ENCODE results near the gene SLC25A39. TPM values are rescaled to one million over a fixed set of nuclear protein-coding genes. Genes with fewer than 3 reads are reported as not detected.

The SLC25A39 gene
- total and polyA plus RNA-seq, 2 donors (not counting 1 experiment from before 2014, with no cell fraction given) = 35.3 to 70.2 TPM

- H3K4me2 ChIP-seq (ENCODE audit: extremely low read depth, insufficient read depth, low read length) = no peak overlapping the region
- H3K4me1 ChIP-seq (ENCODE audit: control insufficient read depth, extremely low read depth, insufficient read depth, low read length) = no peaks in the 10 kb centered on the region
- no peak overlapping the region for H3K4me3 ChIP-seq (replicated peaks in 1 of 4; ENCODE audit: control extremely low read depth in 1 of 4, insufficient read depth in 1 of 4, low read depth in 3 of 4, low read length in 4 of 4)
- DNase-seq (ENCODE audit: low read depth in 2 of 2) = no peak
- H3K27me3 ChIP-seq (ENCODE audit: control insufficient read depth, insufficient read depth, low read length) = peaks cover 15% of the 10 kb centered on the region
- no peak overlapping the region for H3K27ac ChIP-seq (ENCODE audit: insufficient read depth, low read length)
- no peak overlapping the region for H3K9ac ChIP-seq (ENCODE audit: insufficient read depth, low read length)
- H3K36me3 ChIP-seq (ENCODE audit: control insufficient read depth, insufficient read depth, low read length) = peaks cover 7% of the 10 kb centered on the region
- H3K9me3 ChIP-seq (ENCODE audit: control insufficient read depth, insufficient read depth, low read depth, low read length) = no peaks in the 10 kb centered on the region
- no peak overlapping the region for H2AFZ ChIP-seq (ENCODE audit: low read length)
- H4K20me1 ChIP-seq (ENCODE audit: control insufficient read depth, extremely low read depth, insufficient read depth, low read length) = no peaks in the 10 kb centered on the region
- no peak for TF ChIP-seq EZH2 (IDR thresholded peaks at IDR 0.05; ENCODE audit: low read length, missing control alignments)
- TF ChIP-seq CTCF (conservative IDR thresholded peaks at IDR 0.05 in 1 of 2, IDR thresholded peaks at IDR 0.05 in 1 of 2; ENCODE audit: low read depth in 1 of 2, low read length in 2 of 2) = no peak
- H3K79me2 ChIP-seq (ENCODE audit: control insufficient read depth, insufficient read depth, low read length) = peaks cover 6% of the 10 kb centered on the region
Observed at GRCh38 chr17:44320066-44320465, 4.6 kb downstream of the SLC25A39 start.

GRCh38 chr17:44318077-44318892, 6.3 kb downstream of the SLC25A39 start:
- H3K9ac ChIP-seq (ENCODE audit: insufficient read depth, low read length) = no peak overlapping the region
- H3K4me1 ChIP-seq (ENCODE audit: control insufficient read depth, extremely low read depth, insufficient read depth, low read length) = no peaks in the 10 kb centered on the region
- TF ChIP-seq CTCF (conservative IDR thresholded peaks at IDR 0.05 in 1 of 2, IDR thresholded peaks at IDR 0.05 in 1 of 2; ENCODE audit: low read depth in 1 of 2, low read length in 2 of 2) = no peak
- peaks cover 7% of the 10 kb centered on the region for H3K36me3 ChIP-seq (ENCODE audit: control insufficient read depth, insufficient read depth, low read length)
- no peak overlapping the region for H3K27ac ChIP-seq (ENCODE audit: insufficient read depth, low read length)
- no peak overlapping the region for H3K4me3 ChIP-seq (replicated peaks in 1 of 4; ENCODE audit: control extremely low read depth in 1 of 4, insufficient read depth in 1 of 4, low read depth in 3 of 4, low read length in 4 of 4)
- DNase-seq (ENCODE audit: low read depth in 2 of 2) = no peak
- H4K20me1 ChIP-seq (ENCODE audit: control insufficient read depth, extremely low read depth, insufficient read depth, low read length) = no peaks in the 10 kb centered on the region
- H3K27me3 ChIP-seq (ENCODE audit: control insufficient read depth, insufficient read depth, low read length) = peaks cover 29% of the 10 kb centered on the region
- H3K79me2 ChIP-seq (ENCODE audit: control insufficient read depth, insufficient read depth, low read length) = no peaks in the 10 kb centered on the region
- no peaks in the 10 kb centered on the region for H3K9me3 ChIP-seq (ENCODE audit: control insufficient read depth, insufficient read depth, low read depth, low read length)
- no peak overlapping the region for H3K4me2 ChIP-seq (ENCODE audit: extremely low read depth, insufficient read depth, low read length)
- no peak overlapping the region for H2AFZ ChIP-seq (ENCODE audit: low read length)

GRCh38 chr17:44317545-44317944, 7.1 kb downstream of the SLC25A39 start:
- Histone ChIP-seq H3K9me3 (ENCODE audit: control insufficient read depth, insufficient read depth, low read depth, low read length) (no peaks in the 10 kb centered on the region), H3K79me2 (ENCODE audit: control insufficient read depth, insufficient read depth, low read length) (no peaks in the 10 kb centered on the region), H2AFZ (ENCODE audit: low read length) (no peak overlapping the region), H3K4me1 (ENCODE audit: control insufficient read depth, extremely low read depth, insufficient read depth, low read length) (no peaks in the 10 kb centered on the region), H3K4me2 (ENCODE audit: extremely low read depth, insufficient read depth, low read length) (no peak overlapping the region), H3K27me3 (ENCODE audit: control insufficient read depth, insufficient read depth, low read length) (peaks cover 29% of the 10 kb centered on the region), H3K36me3 (ENCODE audit: control insufficient read depth, insufficient read depth, low read length) (peaks cover 7% of the 10 kb centered on the region), H4K20me1 (ENCODE audit: control insufficient read depth, extremely low read depth, insufficient read depth, low read length) (no peaks in the 10 kb centered on the region), H3K27ac (ENCODE audit: insufficient read depth, low read length) (no peak overlapping the region), H3K4me3 (replicated peaks in 1 of 4; ENCODE audit: control extremely low read depth in 1 of 4, insufficient read depth in 1 of 4, low read depth in 3 of 4, low read length in 4 of 4) (no peak overlapping the region), H3K9ac (ENCODE audit: insufficient read depth, low read length) (no peak overlapping the region)
- TF ChIP-seq EZH2 (IDR thresholded peaks at IDR 0.05; ENCODE audit: low read length, missing control alignments) (no peak), CTCF (conservative IDR thresholded peaks at IDR 0.05 in 1 of 2, IDR thresholded peaks at IDR 0.05 in 1 of 2; ENCODE audit: low read depth in 1 of 2, low read length in 2 of 2) (no peak)
- no peak for DNase-seq (ENCODE audit: low read depth in 2 of 2)
